GM12873 (cell line): Measurements from ENCODE around the gene BICD2.

Experiments used
- TF ChIP-seq, protein P1 (sequence below): IDR thresholded peaks from 2 replicates; pipeline ENCODE4 v1.5.1; 2012; ENCODE audit warnings: low read depth, mild to moderate bottlenecking, moderate library complexity, low read length, control low read depth; ENCODE audit not compliant: insufficient read depth; ENCODE audit errors: missing control alignments

Gene BICD2

GRCh38 chr9:92671323-92671722 is 93.3 kb downstream of the BICD2 start:
- TF ChIP-seq, protein P1, sequence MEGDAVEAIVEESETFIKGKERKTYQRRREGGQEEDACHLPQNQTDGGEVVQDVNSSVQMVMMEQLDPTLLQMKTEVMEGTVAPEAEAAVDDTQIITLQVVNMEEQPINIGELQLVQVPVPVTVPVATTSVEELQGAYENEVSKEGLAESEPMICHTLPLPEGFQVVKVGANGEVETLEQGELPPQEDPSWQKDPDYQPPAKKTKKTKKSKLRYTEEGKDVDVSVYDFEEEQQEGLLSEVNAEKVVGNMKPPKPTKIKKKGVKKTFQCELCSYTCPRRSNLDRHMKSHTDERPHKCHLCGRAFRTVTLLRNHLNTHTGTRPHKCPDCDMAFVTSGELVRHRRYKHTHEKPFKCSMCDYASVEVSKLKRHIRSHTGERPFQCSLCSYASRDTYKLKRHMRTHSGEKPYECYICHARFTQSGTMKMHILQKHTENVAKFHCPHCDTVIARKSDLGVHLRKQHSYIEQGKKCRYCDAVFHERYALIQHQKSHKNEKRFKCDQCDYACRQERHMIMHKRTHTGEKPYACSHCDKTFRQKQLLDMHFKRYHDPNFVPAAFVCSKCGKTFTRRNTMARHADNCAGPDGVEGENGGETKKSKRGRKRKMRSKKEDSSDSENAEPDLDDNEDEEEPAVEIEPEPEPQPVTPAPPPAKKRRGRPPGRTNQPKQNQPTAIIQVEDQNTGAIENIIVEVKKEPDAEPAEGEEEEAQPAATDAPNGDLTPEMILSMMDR: no peak

GRCh38 chr9:92669890-92670708 is 94.5 kb downstream of the BICD2 start, which contains the start of gene IPPK:
Gene IPPK (minus strand): TSS chr9:92670131. CDS start chr9:92669988, 143 bp downstream.
- TF ChIP-seq, protein P1: no peak

DNA sequence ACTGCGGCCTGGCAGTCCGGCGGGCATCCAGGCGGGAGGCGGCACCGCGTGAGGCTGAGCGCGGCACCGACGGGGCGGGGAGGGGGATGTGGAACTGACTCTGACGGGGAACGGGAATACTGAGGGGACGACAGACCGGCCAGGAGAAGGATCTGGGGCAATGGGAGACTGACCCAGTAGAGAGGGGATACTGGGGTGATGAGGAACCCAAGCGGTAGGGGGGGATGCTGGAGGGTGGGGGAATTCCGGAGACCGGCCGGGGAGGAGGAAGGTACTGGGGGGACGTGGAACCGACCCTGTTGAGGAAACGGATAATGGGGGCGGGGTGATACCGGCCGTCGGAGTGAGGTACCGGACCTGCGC is 95.1 kb downstream of the BICD2 start:
- TF ChIP-seq, protein P1: no peak

DNA sequence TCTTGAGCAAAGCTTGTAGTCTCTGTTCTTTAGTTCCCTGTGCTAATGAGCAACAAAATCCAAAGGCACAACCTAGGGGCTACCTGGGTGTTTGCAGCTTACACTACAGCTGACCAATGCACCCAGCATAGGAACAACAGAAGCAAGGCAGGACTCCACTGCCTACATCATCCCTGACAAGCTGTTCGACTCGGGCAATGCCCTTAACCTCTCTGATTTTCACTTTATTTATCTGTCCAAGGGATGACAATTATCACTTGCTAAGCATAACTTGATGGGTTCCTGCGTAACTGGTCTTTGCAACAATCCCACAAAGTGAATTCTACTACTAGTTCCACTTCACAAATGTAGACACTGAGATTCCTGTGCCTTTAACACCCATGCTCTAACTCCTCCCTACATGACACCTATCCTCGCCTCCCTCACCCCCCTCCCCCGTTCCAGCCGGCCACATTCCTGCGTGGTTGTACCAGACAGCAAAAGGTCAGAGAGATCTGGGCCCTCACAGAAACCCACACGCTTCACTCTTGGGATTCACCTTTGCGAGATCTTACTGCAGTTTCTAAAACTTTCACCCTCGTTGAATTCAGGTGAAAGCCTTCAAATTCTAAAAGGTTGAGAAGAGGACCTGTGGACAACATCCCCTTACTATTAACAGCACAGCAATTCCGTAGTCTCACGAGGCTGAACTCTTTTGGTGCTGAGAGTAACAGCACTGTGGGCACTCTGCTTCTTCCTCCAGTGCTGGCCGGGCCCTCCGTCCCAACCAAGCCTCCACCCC is 95.7 kb downstream of the BICD2 start:
- TF ChIP-seq, protein P1: no peak

- TF ChIP-seq, protein P1: no peak
These were observed 97.6 kb downstream of the BICD2 start for GRCh38 chr9:92666912-92667532.

GRCh38 chr9:92666236-92666635 is 98.4 kb downstream of the BICD2 start:
- TF ChIP-seq, protein P1: no peak

- TF ChIP-seq, protein P1: no peak
These were observed 98.8 kb downstream of the BICD2 start for GRCh38 chr9:92665836-92666235.
